ENCODE measurements around the gene CNGA1.

DNA sequence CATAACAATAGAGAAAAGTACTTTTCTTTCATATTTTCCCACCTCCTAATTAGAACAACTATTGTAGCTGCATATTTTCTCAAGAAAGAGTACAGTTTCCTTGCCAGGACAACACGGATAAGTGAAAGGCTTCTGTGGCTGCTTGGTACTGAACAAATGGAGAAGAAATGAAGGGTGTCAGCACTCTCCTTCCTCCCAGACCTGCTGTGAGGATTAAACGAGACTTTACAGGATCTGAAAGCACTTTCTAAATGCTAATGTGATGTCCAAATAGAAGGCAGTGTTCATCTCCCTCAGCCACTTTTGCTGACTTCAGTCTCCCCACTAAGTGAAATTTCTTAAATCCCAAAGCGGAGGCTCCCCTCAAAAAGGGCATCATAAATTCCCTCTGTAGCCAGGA lies 14.0 kb upstream of the CNGA1 start:
- TF ChIP-seq POLR2A (IDR thresholded peaks at IDR 0.05) = no peak
- TF ChIP-seq, protein P1, sequence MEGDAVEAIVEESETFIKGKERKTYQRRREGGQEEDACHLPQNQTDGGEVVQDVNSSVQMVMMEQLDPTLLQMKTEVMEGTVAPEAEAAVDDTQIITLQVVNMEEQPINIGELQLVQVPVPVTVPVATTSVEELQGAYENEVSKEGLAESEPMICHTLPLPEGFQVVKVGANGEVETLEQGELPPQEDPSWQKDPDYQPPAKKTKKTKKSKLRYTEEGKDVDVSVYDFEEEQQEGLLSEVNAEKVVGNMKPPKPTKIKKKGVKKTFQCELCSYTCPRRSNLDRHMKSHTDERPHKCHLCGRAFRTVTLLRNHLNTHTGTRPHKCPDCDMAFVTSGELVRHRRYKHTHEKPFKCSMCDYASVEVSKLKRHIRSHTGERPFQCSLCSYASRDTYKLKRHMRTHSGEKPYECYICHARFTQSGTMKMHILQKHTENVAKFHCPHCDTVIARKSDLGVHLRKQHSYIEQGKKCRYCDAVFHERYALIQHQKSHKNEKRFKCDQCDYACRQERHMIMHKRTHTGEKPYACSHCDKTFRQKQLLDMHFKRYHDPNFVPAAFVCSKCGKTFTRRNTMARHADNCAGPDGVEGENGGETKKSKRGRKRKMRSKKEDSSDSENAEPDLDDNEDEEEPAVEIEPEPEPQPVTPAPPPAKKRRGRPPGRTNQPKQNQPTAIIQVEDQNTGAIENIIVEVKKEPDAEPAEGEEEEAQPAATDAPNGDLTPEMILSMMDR (IDR thresholded peaks at IDR 0.05) = no peak

All from uterus (tissue), 2 donors.